ENCODE data around the gene ZNF189.

DNA sequence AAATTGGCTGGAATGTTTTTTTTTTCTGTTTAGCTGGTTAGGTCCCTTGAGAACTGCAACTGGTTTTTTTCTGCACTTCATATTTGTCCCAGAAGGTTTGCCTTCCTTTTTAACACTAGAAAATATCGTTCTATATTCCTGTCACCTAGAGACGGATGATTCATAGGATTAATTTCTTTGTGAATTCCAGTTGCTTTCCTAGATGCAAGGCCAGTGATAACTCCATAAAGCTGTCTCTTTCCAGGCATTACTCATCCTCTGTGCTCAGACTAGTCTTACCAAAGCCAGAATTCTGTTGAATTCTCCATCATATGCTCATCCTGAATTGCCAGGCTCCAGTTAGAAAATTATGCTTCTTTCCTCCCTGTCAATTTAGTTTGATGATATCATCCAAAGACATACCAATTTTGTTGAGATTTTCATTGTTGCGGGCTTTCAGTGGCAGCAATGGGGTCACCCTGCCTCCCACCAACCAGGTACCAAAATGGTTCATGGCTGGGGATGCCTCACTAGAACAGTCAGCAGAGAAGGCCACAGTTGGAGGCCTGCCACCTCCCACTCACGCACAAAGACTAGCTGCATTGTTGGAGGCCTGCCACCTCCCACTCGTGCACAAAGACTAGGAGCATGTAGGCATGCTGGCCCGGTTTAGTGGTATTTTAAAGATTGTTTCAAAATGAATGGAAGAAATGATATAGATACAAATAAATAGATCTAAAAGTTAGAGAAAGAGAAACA is 22.4 kb upstream of the ZNF189 start:
- TF ChIP-seq POLR2A (IDR thresholded peaks at IDR 0.05): no peak
- TF ChIP-seq, protein P1, sequence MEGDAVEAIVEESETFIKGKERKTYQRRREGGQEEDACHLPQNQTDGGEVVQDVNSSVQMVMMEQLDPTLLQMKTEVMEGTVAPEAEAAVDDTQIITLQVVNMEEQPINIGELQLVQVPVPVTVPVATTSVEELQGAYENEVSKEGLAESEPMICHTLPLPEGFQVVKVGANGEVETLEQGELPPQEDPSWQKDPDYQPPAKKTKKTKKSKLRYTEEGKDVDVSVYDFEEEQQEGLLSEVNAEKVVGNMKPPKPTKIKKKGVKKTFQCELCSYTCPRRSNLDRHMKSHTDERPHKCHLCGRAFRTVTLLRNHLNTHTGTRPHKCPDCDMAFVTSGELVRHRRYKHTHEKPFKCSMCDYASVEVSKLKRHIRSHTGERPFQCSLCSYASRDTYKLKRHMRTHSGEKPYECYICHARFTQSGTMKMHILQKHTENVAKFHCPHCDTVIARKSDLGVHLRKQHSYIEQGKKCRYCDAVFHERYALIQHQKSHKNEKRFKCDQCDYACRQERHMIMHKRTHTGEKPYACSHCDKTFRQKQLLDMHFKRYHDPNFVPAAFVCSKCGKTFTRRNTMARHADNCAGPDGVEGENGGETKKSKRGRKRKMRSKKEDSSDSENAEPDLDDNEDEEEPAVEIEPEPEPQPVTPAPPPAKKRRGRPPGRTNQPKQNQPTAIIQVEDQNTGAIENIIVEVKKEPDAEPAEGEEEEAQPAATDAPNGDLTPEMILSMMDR (IDR thresholded peaks at IDR 0.05): no peak

Measured in tibial nerve (tissue), 3 donors.